ENCODE results near the gene USF2. TPM values are rescaled to one million over a fixed set of nuclear protein-coding genes. Genes with fewer than 3 reads are reported as not detected.
"Not testable (repeated sequence)": the region's sequence is repeated elsewhere in the genome, so short reads cannot be mapped to it uniquely, and the experiment has no call there.

USF2 gene
- polyA plus RNA-seq, 3 donors from 2014 or later: 0.29 to 10.4 (median 7.6) TPM

GRCh38 chr19:35274323-35274722 lies 5.6 kb downstream of the USF2 start:
- Mint-ChIP-seq H3K4me3 (no peak overlapping the region), H3K27me3 (ENCODE audit: low read depth in 3 of 3) (peaks cover 5 to 11% (median 6%) of the 10 kb centered on the region in 3 donors)

DNA sequence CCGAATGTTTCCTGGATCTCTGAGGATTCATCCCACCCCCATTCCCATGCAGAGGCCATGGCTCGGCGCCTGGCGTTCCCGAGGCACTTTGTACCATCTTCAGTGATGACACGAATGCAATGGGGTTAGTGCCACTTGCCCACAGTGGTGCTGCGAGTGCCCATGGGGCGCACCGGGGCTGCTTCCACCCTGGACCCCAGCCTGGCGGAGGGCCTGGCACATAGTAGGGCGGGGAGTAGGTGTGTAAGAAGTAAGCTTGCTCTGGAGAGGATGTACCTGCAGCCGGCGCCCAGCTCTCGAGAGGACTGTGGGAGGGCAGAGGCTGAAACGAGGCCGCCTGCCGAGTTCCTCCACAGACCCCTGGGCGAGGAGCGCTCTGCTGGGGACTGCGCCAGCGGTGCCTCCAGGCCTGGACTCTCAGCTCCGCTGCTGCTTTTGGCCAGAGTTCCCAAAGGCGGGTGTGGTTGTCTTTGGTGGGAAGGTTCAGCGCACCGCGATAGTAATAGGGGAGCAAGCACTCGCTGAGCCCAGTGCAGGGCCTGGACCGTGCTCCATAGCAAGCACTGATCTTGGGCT lies 8.0 kb downstream of the USF2 start:
- DNase-seq: no peak
- Mint-ChIP-seq H3K36me3 (peaks cover 8 to 29% (median 25%) of the 10 kb centered on the region in 3 donors), H3K27ac (peak overlapping the region in 1 of 6 donors; percentile 10), H3K4me1 (peaks cover 22 to 27% of the 10 kb centered on the region in 2 donors), H3K27me3 (ENCODE audit: low read depth in 3 of 3) (peaks cover 3 to 13% (median 4%) of the 10 kb centered on the region in 3 donors), H3K9me3 (no peaks in the 10 kb centered on the region), H3K4me3 (no peak overlapping the region)

More at GRCh38 chr19:35274323-35274722, 5.6 kb downstream of the USF2 start:
- DNase-seq: no peak
- H3K27ac Mint-ChIP-seq: peak overlapping the region in 4 of 6 donors; percentile 13 to 56 (median 42)
- no peaks in the 10 kb centered on the region for H3K9me3 Mint-ChIP-seq
- H3K4me1 Mint-ChIP-seq: peaks cover 30 to 42% of the 10 kb centered on the region in 2 donors
- H3K36me3 Mint-ChIP-seq: peaks cover 8 to 35% (median 30%) of the 10 kb centered on the region in 3 donors

DNA sequence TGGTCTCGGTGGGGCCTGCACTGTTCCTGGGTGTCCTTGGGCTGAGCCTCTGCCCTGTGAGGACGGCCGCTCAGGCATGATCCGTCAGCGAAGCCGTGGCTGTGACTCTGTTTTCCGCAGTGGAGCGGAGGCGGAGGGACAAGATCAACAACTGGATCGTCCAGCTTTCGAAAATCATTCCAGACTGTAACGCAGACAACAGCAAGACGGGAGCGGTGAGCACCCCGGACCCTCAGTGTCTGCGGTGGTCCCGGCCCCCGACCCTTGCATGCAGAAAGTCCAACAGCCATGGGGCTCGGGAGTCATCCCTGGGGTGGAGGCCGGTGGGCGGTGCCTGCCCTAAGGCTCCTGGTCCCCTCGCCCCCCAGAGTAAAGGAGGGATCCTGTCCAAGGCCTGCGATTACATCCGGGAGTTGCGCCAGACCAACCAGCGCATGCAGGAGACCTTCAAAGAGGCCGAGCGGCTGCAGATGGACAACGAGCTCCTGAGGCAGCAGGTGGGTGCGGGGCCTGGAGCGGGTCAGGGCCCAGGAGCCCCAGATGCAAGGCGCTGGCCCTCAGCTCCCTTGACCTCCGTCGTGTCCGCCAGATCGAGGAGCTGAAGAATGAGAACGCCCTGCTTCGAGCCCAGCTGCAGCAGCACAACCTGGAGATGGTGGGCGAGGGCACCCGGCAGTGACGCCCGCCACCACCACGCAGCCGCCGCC lies 10.0 kb downstream of the USF2 start:
- no peak for DNase-seq
- no peak overlapping the region for H3K4me3 Mint-ChIP-seq
- no peaks in the 10 kb centered on the region for H3K9me3 Mint-ChIP-seq
- H3K36me3 Mint-ChIP-seq: peaks cover 4 to 17% (median 13%) of the 10 kb centered on the region in 3 donors
- peaks cover 0 to 19% (median 3%) of the 10 kb centered on the region in 3 donors for H3K27me3 Mint-ChIP-seq (ENCODE audit: low read depth in 3 of 3)
- no peak overlapping the region for H3K27ac Mint-ChIP-seq
- H3K4me1 Mint-ChIP-seq: peaks cover 12% of the 10 kb centered on the region in 2 donors

DNA sequence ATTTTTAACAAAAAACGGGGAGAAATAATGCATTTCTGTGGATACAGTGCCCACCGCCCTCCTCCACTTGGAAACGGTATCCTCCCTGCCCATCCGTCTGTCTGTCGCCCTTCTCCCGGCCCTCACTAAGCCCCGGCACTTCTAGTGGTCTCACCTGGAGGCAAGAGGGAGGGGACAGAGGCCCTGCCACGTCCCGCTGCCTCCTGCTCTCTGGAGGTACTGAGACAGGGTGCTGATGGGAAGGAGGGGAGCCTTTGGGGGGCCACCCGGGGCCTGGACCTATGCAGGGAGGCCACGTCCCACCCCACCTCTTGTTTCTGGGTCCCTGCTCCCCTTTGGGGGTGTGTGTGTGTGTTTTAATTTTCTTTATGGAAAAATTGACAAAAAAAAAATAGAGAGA lies 10.6 kb downstream of the USF2 start:
- H3K4me1 Mint-ChIP-seq: peaks cover 5 to 6% of the 10 kb centered on the region in 2 donors
- no peak for DNase-seq
- H3K9me3 Mint-ChIP-seq: no peaks in the 10 kb centered on the region
- no peak overlapping the region for H3K4me3 Mint-ChIP-seq
- peaks cover 4 to 11% (median 6%) of the 10 kb centered on the region in 3 donors for H3K36me3 Mint-ChIP-seq
- H3K27ac Mint-ChIP-seq: no peak overlapping the region
- peaks cover 0 to 19% (median 3%) of the 10 kb centered on the region in 3 donors for H3K27me3 Mint-ChIP-seq (ENCODE audit: low read depth in 3 of 3)

GRCh38 chr19:35279985-35280821 lies 11.4 kb downstream of the USF2 start:
- no peaks in the 10 kb centered on the region for H3K9me3 Mint-ChIP-seq
- peaks cover 0 to 10% (median 6%) of the 10 kb centered on the region in 3 donors for H3K36me3 Mint-ChIP-seq
- no peak for DNase-seq
- H3K4me1 Mint-ChIP-seq: peaks cover 5 to 6% of the 10 kb centered on the region in 2 donors
- no peak overlapping the region for H3K4me3 Mint-ChIP-seq
- peaks cover 0 to 19% (median 6%) of the 10 kb centered on the region in 3 donors for H3K27me3 Mint-ChIP-seq (ENCODE audit: low read depth in 3 of 3)
- peak overlapping the region in 1 of 6 donors; percentile 6 for H3K27ac Mint-ChIP-seq

GRCh38 chr19:35281303-35281702 lies 12.5 kb downstream of the USF2 start:
- Mint-ChIP-seq H3K9me3 (no peaks in the 10 kb centered on the region), H3K27me3 (ENCODE audit: low read depth in 3 of 3) (peaks cover 0 to 19% (median 6%) of the 10 kb centered on the region in 3 donors), H3K4me3 (no peak overlapping the region), H3K36me3 (peaks cover 0 to 4% (median 0%) of the 10 kb centered on the region in 3 donors), H3K4me1 (peaks cover 2 to 6% of the 10 kb centered on the region in 2 donors), H3K27ac (no peak overlapping the region)
- DNase-seq: no peak

DNA sequence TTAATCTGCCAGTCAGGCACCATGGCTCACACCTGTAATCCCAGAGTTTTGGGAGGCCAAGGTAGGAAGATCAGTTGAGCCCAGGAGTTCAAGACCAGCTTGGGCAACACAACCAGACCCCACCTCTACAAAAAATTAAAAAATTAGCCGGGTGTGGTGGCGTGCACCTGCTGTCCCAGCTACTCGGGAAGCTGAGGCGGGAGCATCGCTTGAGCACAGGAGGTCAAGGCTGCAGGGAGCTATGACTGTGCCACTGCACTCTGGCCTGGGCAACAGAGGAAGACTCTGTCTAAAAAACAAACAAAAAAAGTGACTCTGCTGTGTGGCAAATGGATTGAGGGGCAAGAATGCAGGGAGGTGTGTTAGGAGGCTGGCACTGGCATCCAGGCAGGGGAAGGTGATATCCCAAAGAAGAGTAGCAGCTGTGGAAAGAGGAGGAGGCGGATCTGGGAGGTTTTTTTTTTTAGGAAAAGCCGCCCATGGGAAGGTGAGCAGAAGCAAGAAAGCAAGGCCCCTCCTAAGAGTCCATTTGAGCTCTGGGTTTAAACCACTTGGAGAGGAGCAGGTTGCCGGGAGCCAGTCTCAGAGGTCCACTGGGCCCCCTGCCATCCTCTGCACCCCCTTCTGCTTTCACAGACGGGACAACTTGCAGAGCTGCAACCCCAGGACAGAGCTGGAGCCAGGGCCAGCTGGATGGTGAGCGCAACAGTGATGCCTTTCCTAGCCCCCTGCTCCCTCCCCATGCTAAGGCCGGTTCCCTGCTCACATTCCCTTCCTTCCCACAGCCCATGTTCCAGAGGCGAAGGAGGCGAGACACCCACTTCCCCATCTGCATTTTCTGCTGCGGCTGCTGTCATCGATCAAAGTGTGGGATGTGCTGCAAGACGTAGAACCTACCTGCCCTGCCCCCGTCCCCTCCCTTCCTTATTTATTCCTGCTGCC lies 15.7 kb downstream of the USF2 start:
- Mint-ChIP-seq H3K4me3 (no peak overlapping the region), H3K27ac (no peak overlapping the region), H3K36me3 (no peaks in the 10 kb centered on the region), H3K4me1 (no peaks in the 10 kb centered on the region), H3K27me3 (ENCODE audit: low read depth in 3 of 3) (peaks cover 0 to 15% (median 4%) of the 10 kb centered on the region in 3 donors), H3K9me3 (no peaks in the 10 kb centered on the region)
- no peak for DNase-seq

- no peaks in the 10 kb centered on the region for H3K9me3 Mint-ChIP-seq
- H3K4me3 Mint-ChIP-seq: no peak overlapping the region
- H3K36me3 Mint-ChIP-seq: no peaks in the 10 kb centered on the region
- no peaks in the 10 kb centered on the region for H3K4me1 Mint-ChIP-seq
- peak overlapping the region in 1 of 6 donors; percentile 58 for H3K27ac Mint-ChIP-seq
- peaks cover 0 to 12% (median 4%) of the 10 kb centered on the region in 3 donors for H3K27me3 Mint-ChIP-seq (ENCODE audit: low read depth in 3 of 3)
- no peak for DNase-seq
These were observed 16.3 kb downstream of the USF2 start for GRCh38 chr19:35285095-35285449.

DNA sequence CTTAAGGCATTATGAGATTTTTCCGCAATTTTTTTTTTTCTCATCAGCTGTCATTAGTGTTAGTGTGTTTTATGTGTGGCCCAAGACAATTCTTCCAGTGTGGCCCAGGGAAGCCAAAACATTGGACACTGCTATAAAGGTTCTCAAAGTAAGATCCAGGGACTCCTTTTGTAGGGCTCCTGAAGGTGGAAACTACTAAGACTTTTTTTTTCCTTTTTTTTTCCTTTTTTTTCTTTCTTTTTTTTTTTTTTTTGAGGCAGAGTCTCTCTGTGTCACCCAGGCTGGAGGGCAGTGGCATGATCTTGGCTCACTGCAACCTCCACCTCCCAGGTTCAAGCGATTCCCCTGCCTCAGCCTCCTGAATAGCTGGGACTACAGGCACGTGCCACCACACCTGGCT lies 16.7 kb downstream of the USF2 start:
- H3K4me1 Mint-ChIP-seq, DNase-seq, H3K27ac Mint-ChIP-seq, H3K36me3 Mint-ChIP-seq, H3K9me3 Mint-ChIP-seq, H3K4me3 Mint-ChIP-seq: not testable (repeated sequence)
- H3K27me3 Mint-ChIP-seq (ENCODE audit: low read depth in 3 of 3): peaks cover 0 to 12% (median 4%) of the 10 kb centered on the region in 3 donors

GRCh38 chr19:35286101-35286500 lies 17.3 kb downstream of the USF2 start:
- not testable (repeated sequence) for DNase-seq; H3K9me3 Mint-ChIP-seq; H3K27me3 Mint-ChIP-seq (ENCODE audit: low read depth in 3 of 3); H3K27ac Mint-ChIP-seq; H3K4me1 Mint-ChIP-seq; H3K4me3 Mint-ChIP-seq; H3K36me3 Mint-ChIP-seq

DNA sequence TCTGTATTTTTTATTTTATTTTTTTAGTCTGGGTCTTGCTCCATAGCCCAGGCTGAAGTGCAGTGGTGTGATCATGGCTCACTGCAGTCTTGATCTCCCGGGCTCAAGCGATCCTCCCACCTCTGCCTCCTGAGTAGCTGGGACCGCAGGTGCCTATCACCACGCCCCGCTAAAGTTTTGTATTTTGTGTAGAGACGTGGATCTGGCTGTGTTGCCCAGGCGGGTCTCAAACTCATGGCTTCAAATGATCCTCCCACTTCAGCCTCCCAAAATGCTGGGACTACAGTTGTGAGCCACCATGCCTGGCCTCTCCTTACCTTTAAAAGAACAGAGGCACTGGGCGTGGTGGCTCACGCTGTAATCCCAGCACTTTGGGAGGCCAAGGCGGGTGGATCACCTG lies 19.0 kb downstream of the USF2 start:
- no peak for DNase-seq
- H3K27me3 Mint-ChIP-seq (ENCODE audit: low read depth in 3 of 3): peaks cover 0 to 4% (median 4%) of the 10 kb centered on the region in 3 donors
- H3K36me3 Mint-ChIP-seq: no peaks in the 10 kb centered on the region
- H3K27ac Mint-ChIP-seq: no peak overlapping the region
- no peak overlapping the region for H3K4me3 Mint-ChIP-seq
- no peaks in the 10 kb centered on the region for H3K4me1 Mint-ChIP-seq
- H3K9me3 Mint-ChIP-seq: no peaks in the 10 kb centered on the region

- no peak for DNase-seq
- Mint-ChIP-seq H3K36me3 (no peaks in the 10 kb centered on the region), H3K27me3 (ENCODE audit: low read depth in 3 of 3) (peaks cover 0 to 4% (median 0%) of the 10 kb centered on the region in 3 donors), H3K4me1 (no peaks in the 10 kb centered on the region), H3K4me3 (no peak overlapping the region), H3K27ac (no peak overlapping the region), H3K9me3 (no peaks in the 10 kb centered on the region)
These were observed 19.6 kb downstream of the USF2 start for GRCh38 chr19:35288331-35288730.

DNA sequence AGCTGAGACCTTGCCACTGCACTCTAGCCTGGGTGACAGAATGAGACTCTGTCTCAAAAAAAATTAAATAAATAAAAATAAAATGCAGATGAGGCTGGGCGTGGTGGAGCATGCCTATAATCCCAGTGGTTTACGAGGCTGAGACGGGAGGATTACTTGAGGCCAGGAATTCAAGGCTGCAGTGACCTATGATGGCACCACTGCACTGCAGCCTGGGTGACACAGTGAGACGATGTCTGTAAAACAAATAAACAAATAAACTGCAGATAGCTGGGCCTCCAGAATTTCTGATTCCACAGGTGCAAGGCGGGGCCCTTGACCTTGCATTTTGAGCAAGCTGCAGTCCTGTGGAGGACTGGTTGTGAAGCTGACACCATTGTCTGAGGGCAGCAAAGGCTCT lies 20.1 kb downstream of the USF2 start:
- H3K27me3 Mint-ChIP-seq (ENCODE audit: low read depth in 3 of 3): peaks cover 0 to 4% (median 0%) of the 10 kb centered on the region in 3 donors
- no peaks in the 10 kb centered on the region for H3K4me1 Mint-ChIP-seq
- H3K9me3 Mint-ChIP-seq: no peaks in the 10 kb centered on the region
- no peak overlapping the region for H3K4me3 Mint-ChIP-seq
- H3K36me3 Mint-ChIP-seq: no peaks in the 10 kb centered on the region
- H3K27ac Mint-ChIP-seq: no peak overlapping the region
- no peak for DNase-seq

Data from immature natural killer cell (primary cell).